NCI-H2029 treated with DMSO at 0.1 percent for 48 hours (cell line): ENCODE measurements around the gene ELOVL2.
"Not testable (repeated sequence)": the region's sequence is repeated elsewhere in the genome, so short reads cannot be mapped to it uniquely, and the experiment has no call there.

Source experiments
- DNase-seq: peaks from one replicate; lab custom pipeline; 2025; lab: John Stamatoyannopoulos, UW

ELOVL2 gene

DNA sequence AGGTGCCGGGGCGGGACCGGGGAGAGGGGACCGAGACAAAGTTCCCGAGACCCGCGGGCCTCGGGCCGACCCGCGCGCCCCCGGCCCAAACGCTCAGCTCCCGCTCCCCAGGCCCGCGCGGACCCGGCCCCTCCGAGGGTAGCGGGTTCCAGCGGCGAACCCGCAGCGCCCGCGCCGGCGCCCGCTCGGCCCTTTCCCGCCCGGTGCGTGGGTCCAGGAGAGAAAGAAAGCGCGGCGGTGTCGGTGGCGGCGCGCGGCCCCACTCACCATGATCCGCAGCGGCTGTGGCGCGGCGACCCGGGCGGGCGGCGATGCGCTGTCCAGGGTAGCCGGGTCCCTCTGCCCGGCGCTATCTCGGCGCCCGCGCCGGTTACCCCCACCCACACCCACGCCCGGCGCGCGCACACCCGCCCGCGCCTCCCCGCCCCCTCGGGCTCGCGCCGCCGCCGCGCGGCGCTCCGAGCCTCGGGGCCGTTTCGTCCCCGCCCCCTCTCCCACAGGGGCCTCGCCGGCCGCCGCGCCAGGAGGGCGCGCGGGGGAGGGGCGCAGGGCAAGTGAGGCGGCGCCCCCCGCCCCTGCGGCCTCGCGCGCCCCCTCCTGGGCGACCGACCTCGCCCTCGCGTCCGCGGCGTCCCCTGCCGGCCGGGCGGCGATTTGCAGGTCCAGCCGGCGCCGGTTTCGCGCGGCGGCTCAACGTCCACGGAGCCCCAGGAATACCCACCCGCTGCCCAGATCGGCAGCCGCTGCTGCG lies at the start of gene ELOVL2:
Gene ELOVL2, minus strand, starts transcription at position 345 of the 751 bp plus-strand sequence. Its CDS starts 75 bp downstream, at position 270.
- no peak for DNase-seq

DNA sequence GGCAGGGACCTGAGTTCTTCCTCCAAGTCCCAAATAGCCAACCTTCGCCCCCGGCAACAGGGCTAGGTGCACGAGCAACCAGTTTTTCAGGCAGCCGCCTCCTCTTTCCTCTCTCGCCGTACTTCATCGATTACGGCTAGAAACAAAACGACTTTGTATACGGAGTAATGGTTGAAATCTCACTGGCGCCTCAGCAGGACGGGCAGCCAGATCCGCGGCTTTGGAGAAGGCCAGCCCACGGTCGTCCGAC lies 49.2 kb upstream of the ELOVL2 start:
- no peak for DNase-seq

DNA sequence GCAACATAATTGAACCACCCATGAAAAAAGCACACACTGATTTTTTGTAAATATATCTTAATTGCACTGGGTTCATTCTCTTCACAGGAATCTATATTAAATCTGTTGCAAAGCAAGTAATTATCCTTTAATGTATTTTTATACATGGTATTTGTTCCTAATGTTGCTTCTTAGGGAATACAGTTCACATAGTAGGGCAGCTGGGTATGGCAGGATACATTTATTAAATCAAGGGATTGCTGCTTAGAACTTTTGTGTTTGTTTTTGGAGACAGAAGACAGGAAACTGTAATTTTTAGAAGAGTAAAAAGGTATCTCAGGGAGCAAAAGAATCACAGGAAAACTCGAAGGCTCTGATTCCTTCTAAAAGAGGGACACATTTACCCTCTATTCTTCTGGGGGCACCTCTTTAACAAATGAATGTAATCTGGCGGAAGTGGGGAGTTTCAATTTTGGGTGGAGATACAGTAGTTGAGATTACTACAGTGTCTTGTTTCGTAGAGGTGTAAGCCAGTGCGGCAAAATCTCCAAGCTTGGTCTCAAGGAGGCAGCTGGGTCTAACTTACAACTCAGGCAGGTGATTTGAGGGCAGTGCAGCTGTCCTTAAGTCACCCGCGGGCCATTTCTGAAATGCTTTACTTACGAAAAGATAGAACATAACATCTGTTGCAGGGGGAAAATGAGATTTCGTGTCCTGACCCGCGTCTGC lies 48.7 kb upstream of the ELOVL2 start:
- peak; percentile 58 for DNase-seq

DNA sequence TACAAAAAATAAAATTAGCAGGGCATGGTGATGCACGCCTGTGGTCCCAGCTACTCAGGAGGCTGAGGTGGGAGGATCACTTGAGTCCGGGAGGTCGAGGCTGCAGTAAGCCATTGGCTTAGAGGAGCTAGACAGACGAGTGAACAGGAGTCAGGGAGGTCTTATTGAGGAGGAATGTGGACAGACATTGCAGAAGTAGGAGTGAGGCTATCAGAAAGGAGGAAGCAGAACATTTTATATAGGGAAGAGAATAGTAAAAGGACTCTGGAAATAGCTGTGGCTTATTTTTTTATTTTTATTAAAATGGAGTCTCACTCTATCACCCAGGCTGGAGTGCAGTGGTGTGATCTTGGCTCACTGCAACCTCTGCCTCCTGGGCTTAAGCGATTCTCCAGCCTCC lies 47.0 kb upstream of the ELOVL2 start:
- not testable (repeated sequence) for DNase-seq

DNA sequence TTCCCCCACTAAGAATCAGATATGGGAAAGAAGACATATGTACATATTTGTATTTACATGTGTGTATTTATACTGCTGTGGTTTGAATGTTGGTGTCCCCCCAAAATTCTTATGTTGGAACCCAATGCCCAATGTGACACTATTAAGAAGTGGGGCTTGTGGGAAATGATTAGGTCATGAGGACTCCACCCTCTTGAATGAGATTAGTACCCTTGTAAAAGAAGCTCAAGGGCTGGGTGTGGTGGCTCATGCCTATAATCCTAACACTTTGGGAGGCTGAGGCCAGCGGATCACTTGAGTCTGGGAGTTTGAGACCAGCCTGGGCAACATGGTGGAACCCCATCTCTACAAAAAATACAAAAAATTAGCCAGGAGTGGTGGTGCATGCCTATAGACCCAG lies 45.6 kb upstream of the ELOVL2 start:
- no peak for DNase-seq

- DNase-seq: not testable (repeated sequence)
Observed at GRCh38 chr6:11087141-11087812, 43.2 kb upstream of the ELOVL2 start.

- DNase-seq: no peak
Observed at GRCh38 chr6:11085758-11086435, 41.8 kb upstream of the ELOVL2 start.

GRCh38 chr6:11083956-11084355 lies 39.9 kb upstream of the ELOVL2 start:
- DNase-seq: no peak

- DNase-seq: no peak
Observed at GRCh38 chr6:11083491-11083890, 39.4 kb upstream of the ELOVL2 start.

- DNase-seq: no peak
Observed at GRCh38 chr6:11080296-11080695, 36.2 kb upstream of the ELOVL2 start.

- DNase-seq: no peak
Observed at GRCh38 chr6:11078266-11078665, 34.2 kb upstream of the ELOVL2 start.

DNA sequence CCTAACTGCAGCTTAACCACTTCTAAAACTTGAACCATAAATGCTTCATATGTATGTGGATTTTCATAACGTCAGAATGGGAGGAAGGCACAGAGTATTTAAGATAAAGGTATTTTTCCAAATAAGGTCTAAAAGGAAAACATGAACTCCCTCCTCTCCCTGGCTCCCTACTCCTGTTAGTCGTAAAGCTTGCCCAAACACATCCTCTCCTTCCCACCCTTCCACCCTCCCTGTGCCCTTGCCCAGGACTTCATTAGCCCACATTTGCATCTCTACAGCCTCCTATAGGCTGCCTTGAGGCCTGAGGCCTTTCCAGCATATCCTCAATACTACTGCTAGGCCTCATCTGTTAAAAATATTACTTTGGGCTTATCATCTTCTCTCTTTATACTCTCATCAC lies 32.4 kb upstream of the ELOVL2 start:
- no peak for DNase-seq

DNA sequence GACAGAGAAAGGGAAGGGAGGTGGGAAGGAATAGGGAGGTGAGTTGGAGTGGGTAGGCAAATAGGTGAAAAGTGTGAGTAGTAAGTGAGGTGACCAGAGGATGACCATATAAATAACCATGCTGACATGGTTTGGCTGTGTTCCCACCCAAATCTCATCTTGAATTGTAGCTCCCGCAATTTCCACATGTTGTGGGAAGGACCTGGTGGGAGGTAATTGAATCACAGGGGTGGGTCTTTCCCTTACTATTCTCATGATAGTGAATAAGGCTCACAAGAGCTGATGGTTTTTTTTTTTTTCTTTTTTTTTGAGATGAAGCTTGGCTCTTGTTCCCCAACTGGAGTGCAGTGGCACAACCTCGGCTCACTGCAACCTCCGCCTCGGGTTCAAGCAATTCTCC lies 28.0 kb upstream of the ELOVL2 start:
- DNase-seq: no peak

- no peak for DNase-seq
Observed at GRCh38 chr6:11069760-11070159, 25.7 kb upstream of the ELOVL2 start.

GRCh38 chr6:11067348-11067747 lies 23.2 kb upstream of the ELOVL2 start:
- peak; percentile 79 for DNase-seq

GRCh38 chr6:11066505-11067347 lies 22.6 kb upstream of the ELOVL2 start:
- DNase-seq: no peak

- DNase-seq: no peak
Observed at GRCh38 chr6:11065436-11066202, 21.5 kb upstream of the ELOVL2 start.

- DNase-seq: no peak
Observed at GRCh38 chr6:11064836-11065235, 20.7 kb upstream of the ELOVL2 start.

GRCh38 chr6:11062715-11063114 lies 18.6 kb upstream of the ELOVL2 start:
- DNase-seq: no peak

GRCh38 chr6:11062083-11062482 lies 18.0 kb upstream of the ELOVL2 start:
- DNase-seq: no peak

DNA sequence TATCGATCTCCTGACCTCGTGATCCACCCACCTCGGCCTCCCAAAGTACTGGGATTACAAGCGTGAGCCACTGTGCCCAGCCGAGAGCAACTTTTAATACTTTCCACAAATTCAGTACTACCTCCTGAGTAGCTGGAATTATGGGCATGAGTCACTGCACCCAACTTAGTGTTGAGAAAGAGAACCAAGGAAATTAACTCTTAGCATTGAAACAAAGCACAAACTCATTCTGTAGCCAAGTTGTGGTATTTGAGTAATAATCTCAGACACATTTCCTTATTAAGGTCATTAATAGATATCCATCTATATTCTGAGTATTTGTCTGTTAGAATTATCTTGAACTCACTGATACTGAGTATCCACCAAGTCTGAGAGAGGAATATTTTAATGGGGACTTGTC lies 14.3 kb upstream of the ELOVL2 start:
- DNase-seq: no peak
